Body of pancreas (tissue), 4 donors: ENCODE results near the gene NPY5R. TPM values are rescaled to one million over a fixed set of nuclear protein-coding genes. Genes with fewer than 3 reads are reported as not detected.

Experiments used
- ATAC-seq: fragments of 150-250 bp; one replicate; pipeline ENCODE4 v1.9.1; 2016
- DNase-seq, 4 donors: peaks; one replicate each; pipeline ENCODE4 v3.0.0-alpha.2; 2019
- H3K27ac ChIP-seq, 4 donors: fragments of 200-600 bp; sonication (generic); 1 replicate in 3 of 4; 2 replicates in 1 of 4; pipeline versions ENCODE4 v1.5.1 to v1.6.1; 2016 to 2019; ENCODE audit warnings: mild to moderate bottlenecking in 1 of 4, mixed read lengths in 1 of 4, moderate library complexity in 1 of 4
- H3K27me3 ChIP-seq, 2 donors: fragments of 200-600 bp; sonication (generic); one replicate each; pipeline ENCODE4 v1.6.0; 2016; ENCODE audit warnings: mild to moderate bottlenecking in 1 of 2
- H3K36me3 ChIP-seq, 2 donors: fragments of 200-600 bp; sonication (generic); replicated peaks in 1 of 2; 2 replicates each; pipeline ENCODE4 v1.5.1; 2016; ENCODE audit warnings: low read depth in 2 of 2; ENCODE audit not compliant: insufficient read depth in 1 of 2
- H3K4me1 ChIP-seq: fragments of 200-600 bp; sonication (generic); one replicate; pipeline ENCODE4 v1.6.0; 2016
- H3K4me3 ChIP-seq, 2 donors: fragments of 200-600 bp; sonication (generic); 1 replicate in 1 of 2; 2 replicates in 1 of 2; pipeline ENCODE4 v1.5.1; 2016 to 2019
- H3K9me3 ChIP-seq, 3 donors: fragments of 200-600 bp; sonication (generic); 1 replicate in 2 of 3; 2 replicates in 1 of 3; pipeline ENCODE4 v1.5.1; 2016
- CTCF ChIP-seq, 7 experiments: fragments of 450-650 bp in 4 of 7; fragments of 200-600 bp in 3 of 7; sonication (generic) in 3 of 7; IDR thresholded peaks; one replicate each; pipeline ENCODE4 v1.5.1; 2016 to 2019; ENCODE audit warnings: antibody characterized with exemption in 7 of 7
- POLR2A ChIP-seq, 3 donors: fragments of 450-650 bp; IDR thresholded peaks; one replicate each; pipeline ENCODE4 v1.6.1; 2016; ENCODE audit warnings: antibody characterized with exemption in 3 of 3, mild to moderate bottlenecking in 2 of 3
- WGBS, 2 donors: methylation state at CpG; one replicate each; pipeline ENCODE4 v1.1.5; 2017; 5-methylcytosine and 5-hydroxymethylcytosine counted together
- intact Hi-C: fragments of 100-400 bp; cut with DNase I; formaldehyde crosslinking; loops from one replicate; pipeline ENCODE4 v1.15.1; 2023
- total RNA-seq, 2 donors: library from RNA; depleted of rRNA; stranded (reverse); fragments of >200 nt; gene quantifications; one replicate each; pipeline ENCODE4 v1.1.0, GENCODE V29; 2016

NPY5R gene
- total RNA-seq: under 1 TPM in 1 of 2 donors, not detected in 1; 0.52 TPM

- Histone ChIP-seq H3K36me3 (no peaks in the 10 kb centered on the region), H3K4me3 (peak within 1 kb of the TSS in 1 of 2 donors; percentile 48), H3K9me3 (no peaks in the 10 kb centered on the region), H3K27ac (peak within 1 kb of the TSS in 3 of 4 donors; percentile 44 to 78 (median 56)), H3K27me3 (peaks cover 0 to 11% of the 10 kb centered on the region in 2 donors), H3K4me1 (peaks cover 15% of the 10 kb centered on the region)
- DNase-seq: no peak
- intact Hi-C loops: no loop called here
- ATAC-seq: peak; percentile 75
- 2% methylated on average over 9 to 52 of the region's 55 CpGs for WGBS, 2 donors
- TF ChIP-seq CTCF (IDR thresholded peaks at IDR 0.05) (no peak), POLR2A (IDR thresholded peaks at IDR 0.05) (no peak)
Measured at GRCh38 chr4:163343604-163344146, at the start of gene NPY5R. Gene NPY5R (plus strand): TSS chr4:163343892. CDS start chr4:163350274, 6,382 bp downstream.

- TF ChIP-seq POLR2A (IDR thresholded peaks at IDR 0.05) (no peak), CTCF (IDR thresholded peaks at IDR 0.05) (no peak)
- intact Hi-C loops: no loop called here
- Histone ChIP-seq H3K27ac (no peak overlapping the region), H3K9me3 (no peaks in the 10 kb centered on the region), H3K36me3 (no peaks in the 10 kb centered on the region), H3K4me1 (no peaks in the 10 kb centered on the region), H3K4me3 (no peak overlapping the region), H3K27me3 (no peaks in the 10 kb centered on the region)
- DNase-seq (no peak), ATAC-seq (no peak)
- whole genome bisulfite sequencing, 2 donors: 47 to 54% methylated on average over 3 of the region's 3 CpGs
Measured at GRCh38 chr4:163295138-163295537, 48.6 kb upstream of the NPY5R start.

DNA sequence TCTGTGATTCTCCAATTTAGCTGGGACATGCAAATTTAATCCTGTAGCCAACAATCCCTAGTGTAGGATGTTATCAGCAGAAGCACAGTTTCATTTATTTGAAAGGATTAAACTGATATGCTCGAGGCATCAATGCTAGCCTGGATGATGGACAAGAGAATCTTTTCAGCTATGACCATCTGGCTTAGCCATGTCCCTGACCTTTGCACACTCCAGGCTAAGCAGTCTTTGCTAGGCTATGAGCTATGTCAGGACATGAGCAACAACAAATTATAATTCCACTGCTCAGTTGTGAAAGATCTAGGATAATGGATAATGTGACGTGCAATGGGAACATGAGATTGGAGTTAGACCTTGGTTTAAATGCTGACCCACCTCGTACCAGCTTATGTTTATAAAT is 43.2 kb upstream of the NPY5R start:
- Histone ChIP-seq H3K4me1 (no peaks in the 10 kb centered on the region), H3K9me3 (no peaks in the 10 kb centered on the region), H3K4me3 (no peak overlapping the region), H3K36me3 (no peaks in the 10 kb centered on the region), H3K27me3 (no peaks in the 10 kb centered on the region), H3K27ac (no peak overlapping the region)
- intact Hi-C loops: no loop called here
- DNase-seq (no peak), ATAC-seq (no peak)
- WGBS, 2 donors: 14 to 15% methylated on average over 3 of the region's 3 CpGs
- TF ChIP-seq POLR2A (IDR thresholded peaks at IDR 0.05) (no peak), CTCF (IDR thresholded peaks at IDR 0.05) (no peak)

- no peak overlapping the region for H3K4me3 ChIP-seq
- DNase-seq (no peak), ATAC-seq (no peak)
- no peaks in the 10 kb centered on the region for H3K4me1 ChIP-seq
- H3K9me3 ChIP-seq: no peaks in the 10 kb centered on the region
- H3K36me3 ChIP-seq: no peaks in the 10 kb centered on the region
- no peaks in the 10 kb centered on the region for H3K27me3 ChIP-seq
- no peak overlapping the region for H3K27ac ChIP-seq
- intact Hi-C loops: no loop called here
- 77 to 80% methylated on average over 2 of the region's 2 CpGs for WGBS, 2 donors
- TF ChIP-seq CTCF (IDR thresholded peaks at IDR 0.05): no peak
- no peak for TF ChIP-seq POLR2A (IDR thresholded peaks at IDR 0.05)
Measured at GRCh38 chr4:163303069-163303468, 40.6 kb upstream of the NPY5R start.

DNA sequence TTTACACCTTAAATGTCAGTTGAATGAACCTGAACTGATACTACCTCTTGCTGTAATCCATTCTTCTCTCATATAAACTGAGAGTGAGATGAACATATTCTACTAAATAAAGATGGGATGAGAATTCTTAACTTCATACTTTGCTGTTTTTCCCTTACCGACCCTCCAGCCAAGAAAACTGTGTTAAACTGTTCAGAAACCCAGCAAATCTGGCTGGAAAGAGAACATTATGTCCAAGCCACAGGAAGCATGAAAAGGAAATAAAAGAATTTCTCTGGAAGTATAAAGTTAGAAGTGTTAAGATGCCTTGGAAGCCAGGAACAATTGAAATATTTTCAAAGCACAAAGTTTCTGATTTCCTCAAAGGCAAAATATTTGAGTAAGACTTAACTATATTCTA is 34.2 kb upstream of the NPY5R start:
- DNase-seq: no peak
- intact Hi-C loops: no loop called here
- no peak for TF ChIP-seq CTCF (IDR thresholded peaks at IDR 0.05)
- no peak for TF ChIP-seq POLR2A (IDR thresholded peaks at IDR 0.05)
- no peak for ATAC-seq
- Histone ChIP-seq H3K4me1 (no peaks in the 10 kb centered on the region), H3K27ac (no peak overlapping the region), H3K27me3 (no peaks in the 10 kb centered on the region), H3K36me3 (no peaks in the 10 kb centered on the region), H3K4me3 (no peak overlapping the region), H3K9me3 (no peaks in the 10 kb centered on the region)
- 47 to 48% methylated on average over 1 of the region's 1 CpG for WGBS, 2 donors
